Fibroblast of villous mesenchyme (primary cell): Measurements from ENCODE around the gene EGF. TPM values are rescaled to one million over a fixed set of nuclear protein-coding genes. Genes with fewer than 3 reads are reported as not detected.

Source experiments
- DNase-seq: peaks from one replicate; pipeline ENCODE4 v3.0.0-alpha.2; 2010; ENCODE audit warnings: low read depth
- H3K4me3 ChIP-seq: 2 replicates; pipeline ENCODE4 v1.5.1; 2011; ENCODE audit warnings: low read depth, mild to moderate bottlenecking, low read length
- total RNA-seq: library from RNA; depleted of rRNA; stranded (reverse); fragments of >200 nt; gene quantifications from 2 replicates; pipeline ENCODE4 v1.2.3, GENCODE V29; 2012
- TF ChIP-seq, protein P1 (sequence below): IDR thresholded peaks from 2 replicates; pipeline ENCODE4 v1.5.1; 2012; ENCODE audit warnings: low read depth, mild to moderate bottlenecking, low read length; ENCODE audit not compliant: insufficient read depth

EGF gene
- total RNA-seq, 1 donor: 6.5 TPM

DNA sequence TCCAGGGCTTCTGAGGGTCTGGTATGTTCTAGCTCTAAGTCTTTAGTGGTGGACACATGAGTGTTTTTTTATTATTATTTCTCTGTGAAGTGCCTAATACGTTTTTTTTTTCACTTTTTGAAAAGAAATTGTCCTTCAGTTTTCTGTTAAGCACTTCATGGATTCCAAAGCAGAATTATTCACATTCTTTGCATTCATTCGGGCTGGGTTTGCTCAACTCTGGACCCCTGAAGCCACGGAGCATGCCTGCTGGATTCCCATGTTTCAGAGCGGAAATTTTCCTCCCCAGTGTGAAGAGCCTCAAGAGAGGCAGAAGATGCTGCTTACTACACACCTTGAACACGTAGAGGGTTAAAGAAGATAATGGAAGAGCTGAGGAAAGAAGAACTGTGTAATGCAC is 107.5 kb downstream of the EGF start:
- H3K4me3 ChIP-seq: no peak overlapping the region
- no peak for DNase-seq
- TF ChIP-seq, protein P1, sequence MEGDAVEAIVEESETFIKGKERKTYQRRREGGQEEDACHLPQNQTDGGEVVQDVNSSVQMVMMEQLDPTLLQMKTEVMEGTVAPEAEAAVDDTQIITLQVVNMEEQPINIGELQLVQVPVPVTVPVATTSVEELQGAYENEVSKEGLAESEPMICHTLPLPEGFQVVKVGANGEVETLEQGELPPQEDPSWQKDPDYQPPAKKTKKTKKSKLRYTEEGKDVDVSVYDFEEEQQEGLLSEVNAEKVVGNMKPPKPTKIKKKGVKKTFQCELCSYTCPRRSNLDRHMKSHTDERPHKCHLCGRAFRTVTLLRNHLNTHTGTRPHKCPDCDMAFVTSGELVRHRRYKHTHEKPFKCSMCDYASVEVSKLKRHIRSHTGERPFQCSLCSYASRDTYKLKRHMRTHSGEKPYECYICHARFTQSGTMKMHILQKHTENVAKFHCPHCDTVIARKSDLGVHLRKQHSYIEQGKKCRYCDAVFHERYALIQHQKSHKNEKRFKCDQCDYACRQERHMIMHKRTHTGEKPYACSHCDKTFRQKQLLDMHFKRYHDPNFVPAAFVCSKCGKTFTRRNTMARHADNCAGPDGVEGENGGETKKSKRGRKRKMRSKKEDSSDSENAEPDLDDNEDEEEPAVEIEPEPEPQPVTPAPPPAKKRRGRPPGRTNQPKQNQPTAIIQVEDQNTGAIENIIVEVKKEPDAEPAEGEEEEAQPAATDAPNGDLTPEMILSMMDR: no peak

DNA sequence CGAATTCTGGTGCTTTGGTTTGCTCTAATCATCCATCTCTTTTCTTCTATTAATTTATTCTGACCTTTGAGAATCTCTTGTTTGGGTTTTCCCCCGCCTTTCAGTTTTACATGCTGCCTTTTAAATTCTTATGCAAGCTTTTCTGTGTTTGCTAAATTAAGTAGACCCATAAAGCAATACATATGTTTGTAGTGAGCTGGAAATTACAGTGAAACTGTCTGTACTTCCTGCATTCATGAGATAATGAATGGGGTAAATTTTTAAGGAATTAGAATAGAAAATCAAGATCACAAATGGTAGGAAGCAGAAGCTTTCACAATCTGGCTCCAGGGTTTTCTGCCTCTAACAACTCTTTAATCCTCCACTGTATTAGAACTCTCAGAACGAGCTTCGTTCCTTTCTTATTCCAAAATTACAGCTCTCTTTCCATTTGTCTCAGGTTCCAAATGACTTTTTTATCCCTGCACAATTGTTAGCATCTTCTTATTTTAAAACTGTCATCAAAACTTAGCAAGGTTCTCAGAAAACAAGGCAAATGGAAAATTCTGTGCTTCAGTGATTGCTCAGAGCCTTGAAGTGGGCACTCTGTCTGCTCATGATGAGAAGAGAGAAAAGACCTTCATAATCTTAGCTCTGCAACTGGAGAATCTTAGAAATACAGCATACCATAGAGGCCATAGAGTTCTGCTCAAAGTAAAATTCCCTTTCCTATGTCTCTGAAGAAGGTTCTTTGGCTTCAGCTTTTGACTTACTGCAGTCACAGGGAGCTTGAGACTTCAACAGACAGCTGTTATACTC is 108.2 kb downstream of the EGF start:
- H3K4me3 ChIP-seq: no peak overlapping the region
- TF ChIP-seq, protein P1: no peak
- DNase-seq: no peak

DNA sequence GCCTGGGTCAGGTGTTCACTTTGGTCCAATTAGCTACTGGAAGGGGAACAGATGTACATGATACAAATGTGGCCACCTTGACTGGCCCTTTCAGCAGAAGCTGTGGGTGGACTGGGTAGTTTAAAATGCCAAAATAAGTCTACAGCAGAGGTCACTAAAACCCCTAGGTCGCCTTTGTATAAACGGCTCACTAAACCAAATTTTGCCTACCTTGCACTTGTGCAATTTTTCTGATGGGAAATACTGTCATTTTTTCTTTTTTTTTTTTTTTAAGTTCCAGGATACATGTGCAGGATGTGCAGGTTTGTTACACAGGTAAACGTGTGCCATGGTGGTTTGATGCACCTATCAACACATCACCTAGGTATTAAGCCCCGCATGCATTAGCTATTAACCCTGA is 109.8 kb downstream of the EGF start:
- TF ChIP-seq, protein P1: no peak
- no peak for DNase-seq
- H3K4me3 ChIP-seq: no peak overlapping the region

GRCh38 chr4:110025056-110025455 is 112.4 kb downstream of the EGF start:
- H3K4me3 ChIP-seq: no peak overlapping the region
- no peak for DNase-seq
- TF ChIP-seq, protein P1: no peak

DNA sequence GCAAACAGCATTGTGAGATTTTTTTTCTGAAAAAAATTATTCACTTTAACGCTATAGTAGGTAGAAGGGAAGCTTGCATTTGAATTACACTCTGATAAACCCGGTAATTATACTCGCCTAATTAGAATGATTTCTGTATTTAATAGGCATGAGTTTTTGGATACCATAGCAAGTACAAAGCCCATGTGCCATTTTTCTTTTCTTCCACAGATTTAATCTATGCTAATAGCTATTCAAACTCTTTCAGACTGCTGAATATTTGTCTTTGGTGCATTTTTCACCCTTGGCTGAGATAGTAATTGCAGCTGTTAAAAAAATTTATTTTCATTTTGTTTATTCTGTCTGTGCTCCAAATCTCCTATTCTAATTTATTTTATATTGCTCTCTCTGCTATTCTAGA is 113.0 kb downstream of the EGF start:
- DNase-seq: no peak
- TF ChIP-seq, protein P1: no peak
- H3K4me3 ChIP-seq: no peak overlapping the region

- H3K4me3 ChIP-seq: no peak overlapping the region
- TF ChIP-seq, protein P1: no peak
- DNase-seq: no peak
These were observed 119.9 kb downstream of the EGF start for GRCh38 chr4:110032603-110033002.

- TF ChIP-seq, protein P1: no peak
- no peak overlapping the region for H3K4me3 ChIP-seq
- no peak for DNase-seq
These were observed 120.8 kb downstream of the EGF start for GRCh38 chr4:110033355-110034025.
